ENCODE data around the gene ANKHD1. TPM values are rescaled to one million over a fixed set of nuclear protein-coding genes. Genes with fewer than 3 reads are reported as not detected.

Gene ANKHD1
- total and polyA plus RNA-seq, 2 donors (not counting 1 experiment from before 2014, with no cell fraction given): 45.4 to 74.5 TPM

DNA sequence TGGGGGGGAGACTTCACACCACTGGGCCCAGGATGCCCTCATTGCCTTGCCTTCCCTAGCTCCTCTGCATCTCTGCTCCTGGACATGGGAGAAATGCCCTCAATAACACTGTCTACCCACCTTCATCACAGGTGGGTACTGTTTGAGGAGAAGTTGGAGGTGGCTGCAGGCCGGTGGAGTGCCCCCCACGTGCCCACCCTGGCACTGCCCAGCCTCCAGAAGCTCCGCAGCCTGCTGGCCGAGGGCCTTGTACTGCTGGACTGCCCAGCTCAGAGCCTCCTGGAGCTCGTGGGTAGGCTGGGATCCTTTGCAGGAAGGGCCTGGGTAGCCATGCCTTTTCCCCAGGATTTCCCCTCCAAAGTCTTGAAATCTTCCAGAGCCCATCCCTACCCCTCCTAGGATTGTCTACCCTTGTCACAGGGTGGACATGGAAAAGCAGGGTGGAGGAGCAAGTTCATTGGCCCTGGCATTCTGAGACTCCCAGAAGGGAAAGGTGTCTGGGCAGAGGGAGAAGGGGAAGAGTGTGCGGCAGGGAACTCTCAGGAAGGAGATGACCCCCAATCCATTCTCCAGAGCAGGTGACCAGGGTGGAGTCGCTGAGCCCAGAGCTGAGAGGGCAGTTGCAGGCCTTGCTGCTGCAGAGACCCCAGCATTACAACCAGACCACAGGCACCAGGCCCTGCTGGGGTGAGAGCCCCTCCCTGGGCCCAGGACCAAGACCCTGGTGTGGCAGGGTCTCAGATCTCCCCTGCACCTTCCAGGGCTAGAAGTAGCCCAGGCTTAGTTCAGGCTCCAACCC is 40.8 kb upstream of the ANKHD1 start:
- no peak overlapping the region for H3K4me3 ChIP-seq (replicated peaks in 1 of 4; ENCODE audit: control extremely low read depth in 1 of 4, insufficient read depth in 1 of 4, low read depth in 3 of 4, low read length in 4 of 4)
- no peaks in the 10 kb centered on the region for H4K20me1 ChIP-seq (ENCODE audit: control insufficient read depth, extremely low read depth, insufficient read depth, low read length)
- H2AFZ ChIP-seq (ENCODE audit: low read length): no peak overlapping the region
- peaks cover 5% of the 10 kb centered on the region for H3K4me1 ChIP-seq (ENCODE audit: control insufficient read depth, extremely low read depth, insufficient read depth, low read length)
- H3K36me3 ChIP-seq (ENCODE audit: control insufficient read depth, insufficient read depth, low read length): no peaks in the 10 kb centered on the region
- H3K27me3 ChIP-seq (ENCODE audit: control insufficient read depth, insufficient read depth, low read length): peaks cover 7% of the 10 kb centered on the region
- H3K9ac ChIP-seq (ENCODE audit: insufficient read depth, low read length): no peak overlapping the region
- H3K4me2 ChIP-seq (ENCODE audit: extremely low read depth, insufficient read depth, low read length): no peak overlapping the region
- no peaks in the 10 kb centered on the region for H3K79me2 ChIP-seq (ENCODE audit: control insufficient read depth, insufficient read depth, low read length)
- H3K9me3 ChIP-seq (ENCODE audit: control insufficient read depth, insufficient read depth, low read depth, low read length): no peaks in the 10 kb centered on the region
- no peak for DNase-seq (ENCODE audit: low read depth in 2 of 2)
- H3K27ac ChIP-seq (ENCODE audit: insufficient read depth, low read length): no peak overlapping the region
- no peak for TF ChIP-seq EZH2 (IDR thresholded peaks at IDR 0.05; ENCODE audit: low read length, missing control alignments)
- no peak for TF ChIP-seq CTCF (conservative IDR thresholded peaks at IDR 0.05 in 1 of 2, IDR thresholded peaks at IDR 0.05 in 1 of 2; ENCODE audit: low read depth in 1 of 2, low read length in 2 of 2)

DNA sequence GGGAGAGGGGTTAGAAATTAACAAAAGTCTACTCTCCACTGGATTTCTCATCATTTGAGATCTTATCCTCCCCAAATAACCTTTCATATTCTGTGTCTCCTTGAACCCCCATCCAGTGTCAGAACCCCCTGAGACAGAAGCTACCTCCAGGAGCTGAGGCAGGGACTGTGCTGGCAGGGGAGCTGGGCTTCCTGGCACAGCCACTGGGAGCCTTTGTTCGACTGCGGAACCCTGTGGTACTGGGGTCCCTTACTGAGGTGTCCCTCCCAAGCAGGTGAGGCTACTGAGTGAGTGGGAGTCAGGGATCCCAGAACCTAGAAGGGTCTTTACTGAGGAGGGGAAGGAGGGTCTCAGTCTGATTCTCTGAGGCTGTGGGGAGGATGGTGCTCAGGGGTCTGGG is 39.7 kb upstream of the ANKHD1 start:
- Histone ChIP-seq H3K4me1 (ENCODE audit: control insufficient read depth, extremely low read depth, insufficient read depth, low read length) (peaks cover 5% of the 10 kb centered on the region), H3K79me2 (ENCODE audit: control insufficient read depth, insufficient read depth, low read length) (no peaks in the 10 kb centered on the region), H3K36me3 (ENCODE audit: control insufficient read depth, insufficient read depth, low read length) (no peaks in the 10 kb centered on the region), H3K4me3 (replicated peaks in 1 of 4; ENCODE audit: control extremely low read depth in 1 of 4, insufficient read depth in 1 of 4, low read depth in 3 of 4, low read length in 4 of 4) (no peak overlapping the region), H3K27me3 (ENCODE audit: control insufficient read depth, insufficient read depth, low read length) (peaks cover 7% of the 10 kb centered on the region), H3K9me3 (ENCODE audit: control insufficient read depth, insufficient read depth, low read depth, low read length) (no peaks in the 10 kb centered on the region), H4K20me1 (ENCODE audit: control insufficient read depth, extremely low read depth, insufficient read depth, low read length) (no peaks in the 10 kb centered on the region), H3K4me2 (ENCODE audit: extremely low read depth, insufficient read depth, low read length) (no peak overlapping the region), H2AFZ (ENCODE audit: low read length) (no peak overlapping the region), H3K27ac (ENCODE audit: insufficient read depth, low read length) (no peak overlapping the region), H3K9ac (ENCODE audit: insufficient read depth, low read length) (no peak overlapping the region)
- TF ChIP-seq CTCF (conservative IDR thresholded peaks at IDR 0.05 in 1 of 2, IDR thresholded peaks at IDR 0.05 in 1 of 2; ENCODE audit: low read depth in 1 of 2, low read length in 2 of 2) (no peak), EZH2 (IDR thresholded peaks at IDR 0.05; ENCODE audit: low read length, missing control alignments) (no peak)
- no peak for DNase-seq (ENCODE audit: low read depth in 2 of 2)

- H3K36me3 ChIP-seq (ENCODE audit: control insufficient read depth, insufficient read depth, low read length): no peaks in the 10 kb centered on the region
- no peak overlapping the region for H3K4me3 ChIP-seq (replicated peaks in 1 of 4; ENCODE audit: control extremely low read depth in 1 of 4, insufficient read depth in 1 of 4, low read depth in 3 of 4, low read length in 4 of 4)
Observed at GRCh38 chr5:140362311-140362710, 39.3 kb upstream of the ANKHD1 start.

More at GRCh38 chr5:140362311-140362710, 39.3 kb upstream of the ANKHD1 start:
- Histone ChIP-seq H3K4me1 (ENCODE audit: control insufficient read depth, extremely low read depth, insufficient read depth, low read length) (peaks cover 4% of the 10 kb centered on the region), H3K9ac (ENCODE audit: insufficient read depth, low read length) (no peak overlapping the region), H3K27me3 (ENCODE audit: control insufficient read depth, insufficient read depth, low read length) (peaks cover 7% of the 10 kb centered on the region), H4K20me1 (ENCODE audit: control insufficient read depth, extremely low read depth, insufficient read depth, low read length) (no peaks in the 10 kb centered on the region), H3K9me3 (ENCODE audit: control insufficient read depth, insufficient read depth, low read depth, low read length) (no peaks in the 10 kb centered on the region), H3K79me2 (ENCODE audit: control insufficient read depth, insufficient read depth, low read length) (no peaks in the 10 kb centered on the region), H2AFZ (ENCODE audit: low read length) (no peak overlapping the region), H3K27ac (ENCODE audit: insufficient read depth, low read length) (no peak overlapping the region), H3K4me2 (ENCODE audit: extremely low read depth, insufficient read depth, low read length) (no peak overlapping the region)
- no peak for DNase-seq (ENCODE audit: low read depth in 2 of 2)
- TF ChIP-seq CTCF (conservative IDR thresholded peaks at IDR 0.05 in 1 of 2, IDR thresholded peaks at IDR 0.05 in 1 of 2; ENCODE audit: low read depth in 1 of 2, low read length in 2 of 2): no peak
- no peak for TF ChIP-seq EZH2 (IDR thresholded peaks at IDR 0.05; ENCODE audit: low read length, missing control alignments)

Data from fibroblast of lung (primary cell).